Amygdala (tissue), 56 donors: ENCODE measurements around the gene CPEB1.
"Not testable (repeated sequence)": the region's sequence is repeated elsewhere in the genome, so short reads cannot be mapped to it uniquely, and the experiment has no call there.

Source experiments
- DNase-seq, 56 donors: peaks; one replicate each; lab custom pipeline; 2025; lab: John Stamatoyannopoulos, UW

The CPEB1 gene

GRCh38 chr15:82650046-82650670, 3.0 kb upstream of the CPEB1 start:
- peak in 27 of 56 donors; percentile 13 to 80 (median 45) for DNase-seq

DNA sequence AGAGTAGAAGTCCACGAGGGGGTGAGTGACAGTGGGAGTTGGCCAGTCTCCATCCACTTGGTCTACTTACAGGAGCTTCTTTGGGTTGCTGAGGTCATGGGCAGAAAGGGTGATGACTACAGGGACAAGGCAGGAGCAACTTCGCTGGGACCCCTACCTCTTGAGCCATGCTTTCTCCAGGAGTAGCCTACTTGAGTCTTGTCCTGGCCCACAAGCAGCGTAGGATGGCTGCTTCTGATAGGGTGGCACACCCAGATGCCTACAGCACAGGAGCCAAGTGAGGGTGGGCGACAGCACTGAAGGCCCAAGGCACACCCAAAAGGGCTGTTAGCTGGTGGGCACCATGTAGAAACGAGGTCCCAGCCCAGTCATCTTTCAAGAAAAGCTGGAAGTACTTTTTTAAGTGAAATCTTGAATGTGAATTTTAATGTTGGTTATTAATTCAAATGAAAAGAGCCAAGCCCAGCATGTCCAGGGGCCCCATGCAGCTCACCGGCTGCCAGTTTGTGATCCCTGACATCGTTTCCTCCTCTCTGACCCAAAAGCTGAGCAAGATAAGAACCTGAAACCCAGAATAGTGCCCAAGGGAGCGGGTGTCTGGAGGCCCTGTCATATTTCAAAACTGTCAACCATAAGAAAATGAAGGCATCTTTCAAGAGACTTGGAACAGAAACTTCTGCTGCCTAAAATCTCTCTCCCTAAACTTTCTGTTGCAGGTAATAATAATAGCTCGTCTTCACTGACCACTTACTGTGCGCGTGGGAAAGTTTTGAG, 2.2 kb upstream of the CPEB1 start:
- peak in 3 of 56 donors; percentile 8 to 18 (median 10) for DNase-seq

- peak in 17 of 56 donors; percentile 8 to 64 (median 36) for DNase-seq
Observed at GRCh38 chr15:82648257-82649103, 1.3 kb upstream of the CPEB1 start.

DNA sequence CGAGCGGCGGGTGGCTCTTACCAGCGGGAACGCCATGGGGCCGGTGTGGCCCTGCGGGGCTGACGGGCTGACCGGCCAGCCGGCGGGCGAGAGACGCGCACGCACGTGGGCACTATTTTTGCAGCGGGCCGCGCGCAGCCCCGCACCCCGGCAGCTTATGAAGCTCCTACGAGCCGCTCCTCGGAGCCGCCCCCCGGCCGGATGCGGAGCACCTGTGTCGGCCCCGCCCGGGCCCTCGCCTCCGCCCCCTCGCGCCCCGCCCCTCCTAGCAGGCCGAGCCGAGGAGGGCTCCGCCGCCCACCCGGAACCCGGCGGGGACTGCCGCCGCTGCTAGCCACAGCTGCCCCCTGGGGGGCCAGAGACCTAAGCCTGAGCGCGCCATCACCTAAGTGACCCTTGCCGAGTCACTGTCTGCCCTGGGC, 683 bp upstream of the CPEB1 start:
- DNase-seq, result peak in 2 of 56 donors; percentile 64 to 78

- peak in 23 of 56 donors; percentile 14 to 56 (median 26) for DNase-seq
Observed at GRCh38 chr15:82646250-82647044, 716 bp downstream of the CPEB1 start.

DNA sequence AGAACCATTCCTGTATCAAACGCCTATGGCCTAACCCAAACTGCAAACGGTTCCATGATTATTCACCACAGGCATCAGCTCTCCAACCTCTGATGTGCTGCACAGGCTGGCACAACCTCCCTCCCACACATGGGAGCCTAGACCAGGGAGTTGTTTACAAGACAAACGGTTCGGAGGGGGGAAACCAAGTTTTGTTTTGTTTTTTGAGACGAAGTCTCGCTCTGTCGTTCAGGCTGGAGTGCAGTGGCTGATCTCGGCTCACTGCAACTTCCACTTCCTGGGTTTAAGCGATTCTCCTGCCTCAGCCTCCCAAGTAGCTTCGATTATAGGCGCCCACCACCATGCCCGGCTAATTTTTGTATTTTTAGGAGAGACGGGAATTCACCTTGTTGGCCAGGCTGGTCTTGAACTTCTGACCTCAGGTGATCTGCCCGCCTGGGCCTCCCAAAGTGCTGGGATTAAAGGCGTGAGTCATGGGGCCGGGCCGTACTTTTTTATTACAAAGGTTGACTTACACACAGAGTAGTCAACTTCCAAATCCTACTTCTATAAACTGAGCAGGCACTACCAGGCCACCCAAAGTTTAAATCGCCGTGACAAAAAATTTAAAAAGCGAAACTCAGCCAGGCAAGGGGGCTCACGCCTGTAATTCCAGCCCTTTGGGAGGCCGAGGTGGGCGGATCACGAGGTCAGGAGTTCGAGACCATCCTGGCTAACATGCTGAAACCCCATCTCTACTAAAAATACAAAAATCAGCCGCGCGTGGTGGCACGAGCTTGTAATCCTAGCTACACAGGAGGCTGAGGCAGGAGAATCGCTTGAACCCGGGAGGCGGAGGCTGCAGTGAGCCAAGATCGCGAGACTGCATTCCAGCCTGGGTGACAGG, 2.0 kb downstream of the CPEB1 start:
- not testable (repeated sequence) for DNase-seq

- no peak for DNase-seq
Observed at GRCh38 chr15:82643992-82644391, 3.2 kb downstream of the CPEB1 start.

GRCh38 chr15:82642656-82643055, 4.5 kb downstream of the CPEB1 start:
- no peak for DNase-seq

GRCh38 chr15:82641129-82641798, 5.9 kb downstream of the CPEB1 start:
- DNase-seq, result no peak

DNA sequence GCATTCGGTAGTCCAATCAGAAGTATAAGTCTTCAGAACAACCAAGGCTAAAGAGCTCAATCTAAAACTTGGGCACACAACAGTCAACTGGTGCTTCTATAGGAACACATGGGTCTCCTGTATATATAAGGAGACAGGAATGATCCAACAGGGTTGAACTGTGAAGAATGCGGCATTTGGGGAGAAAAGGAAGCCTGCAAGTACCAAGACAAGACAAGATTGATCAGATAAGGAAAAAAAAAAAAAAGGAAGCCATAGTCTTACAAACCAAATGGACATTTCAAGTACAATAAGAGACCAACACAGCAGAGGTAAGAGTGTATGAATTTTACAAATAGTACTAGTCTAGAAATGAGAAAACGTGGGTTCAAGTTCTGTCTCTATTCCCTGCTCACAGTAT, 6.5 kb downstream of the CPEB1 start:
- DNase-seq, result no peak

DNA sequence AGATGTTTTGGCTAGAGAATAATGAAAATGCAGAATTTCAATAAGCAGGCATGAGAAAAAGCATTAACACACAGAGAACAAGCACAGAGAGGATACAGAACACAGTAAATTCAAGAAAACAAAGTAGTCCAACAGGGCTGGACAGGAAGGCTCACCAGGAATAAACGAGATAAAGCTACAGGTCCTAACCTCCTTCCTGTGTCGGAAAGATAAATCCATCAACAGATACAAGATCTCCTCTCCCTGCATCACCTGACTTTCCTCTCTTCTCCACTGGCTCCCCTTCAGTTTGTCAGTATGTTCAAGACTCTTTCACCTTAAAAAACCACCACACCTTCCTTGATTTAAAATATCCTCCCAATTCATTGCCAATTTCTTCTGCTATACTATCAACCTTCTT, 11.4 kb downstream of the CPEB1 start:
- DNase-seq, result no peak

GRCh38 chr15:82630033-82630432, 17.1 kb downstream of the CPEB1 start:
- DNase-seq, result no peak

- no peak for DNase-seq
Observed at GRCh38 chr15:82625136-82625535, 22.0 kb downstream of the CPEB1 start.

- DNase-seq, result no peak
Observed at GRCh38 chr15:82624438-82624837, 22.7 kb downstream of the CPEB1 start.

DNA sequence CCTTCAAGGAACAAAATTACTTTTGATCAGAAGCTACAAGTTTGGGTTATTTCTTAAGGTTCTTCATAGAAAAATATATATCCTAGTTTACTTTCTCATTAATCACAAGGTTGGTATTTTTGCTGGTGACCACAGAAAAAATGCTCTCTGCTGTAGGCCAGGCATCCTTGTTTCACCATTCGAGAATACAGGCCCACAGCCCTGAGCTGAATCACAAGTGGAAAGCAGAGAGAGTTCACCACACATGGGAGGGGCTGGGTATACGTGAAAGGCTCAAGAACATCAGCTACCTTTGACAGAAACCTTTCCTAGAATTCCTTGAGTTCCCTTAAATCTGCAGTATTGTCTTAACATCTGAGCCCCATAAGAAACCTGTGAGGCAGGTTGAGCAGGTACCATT, 23.2 kb downstream of the CPEB1 start:
- DNase-seq, result no peak

DNA sequence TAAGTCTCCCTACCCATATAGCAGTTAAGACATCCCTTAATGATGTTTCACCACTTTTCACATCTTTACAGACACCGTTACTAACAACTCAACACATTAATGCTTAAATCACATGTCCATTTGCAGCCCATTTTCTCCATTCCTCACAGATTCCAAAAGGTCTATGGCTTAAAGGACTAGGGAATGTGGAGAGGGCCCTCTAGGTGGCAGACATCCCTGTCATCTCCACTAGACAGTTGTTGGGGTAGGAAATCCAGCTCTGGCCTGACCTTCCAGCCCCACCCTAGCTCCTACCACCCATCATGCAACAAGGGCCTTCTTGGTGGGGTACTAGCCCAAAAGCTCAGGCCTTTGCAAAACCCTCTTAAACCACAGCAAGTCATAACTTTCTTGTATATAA, 25.2 kb downstream of the CPEB1 start:
- DNase-seq, result no peak

DNA sequence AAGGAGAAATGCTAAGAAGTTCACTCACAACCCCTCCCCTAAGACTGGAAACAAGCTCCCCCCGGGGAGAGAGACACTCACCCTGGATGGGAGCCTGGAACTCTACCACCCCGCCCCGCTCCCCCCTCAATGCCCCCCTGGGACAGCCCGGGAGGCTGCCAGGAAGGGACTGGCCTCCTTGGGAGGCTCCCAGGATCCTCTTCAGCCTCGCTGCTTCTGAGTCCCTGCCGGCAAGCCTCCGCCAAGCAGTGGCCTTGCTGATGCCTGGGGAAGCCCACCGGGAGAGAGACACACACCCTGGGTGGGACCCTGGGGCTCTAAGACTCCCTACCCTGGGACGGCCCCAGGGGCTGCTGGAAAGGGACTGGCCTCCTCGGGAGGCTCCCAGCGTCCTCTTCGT, 33.4 kb downstream of the CPEB1 start:
- DNase-seq, result peak in 2 of 56 donors; percentile 3 to 6

- DNase-seq, result no peak
Observed at GRCh38 chr15:82611348-82611747, 35.8 kb downstream of the CPEB1 start.

GRCh38 chr15:82602195-82602594, 45.0 kb downstream of the CPEB1 start:
- no peak for DNase-seq
